GM12873 (cell line): ENCODE results near the gene JAG1.
A peak's percentile ranks its signal among the peaks of the same experiment; 100 is the strongest.

Experiments
- TF ChIP-seq, protein P1 (sequence below): IDR thresholded peaks from 2 replicates; pipeline ENCODE4 v1.5.1; 2012; ENCODE audit warnings: low read depth, mild to moderate bottlenecking, moderate library complexity, low read length, control low read depth; ENCODE audit not compliant: insufficient read depth; ENCODE audit errors: missing control alignments

Gene JAG1

DNA sequence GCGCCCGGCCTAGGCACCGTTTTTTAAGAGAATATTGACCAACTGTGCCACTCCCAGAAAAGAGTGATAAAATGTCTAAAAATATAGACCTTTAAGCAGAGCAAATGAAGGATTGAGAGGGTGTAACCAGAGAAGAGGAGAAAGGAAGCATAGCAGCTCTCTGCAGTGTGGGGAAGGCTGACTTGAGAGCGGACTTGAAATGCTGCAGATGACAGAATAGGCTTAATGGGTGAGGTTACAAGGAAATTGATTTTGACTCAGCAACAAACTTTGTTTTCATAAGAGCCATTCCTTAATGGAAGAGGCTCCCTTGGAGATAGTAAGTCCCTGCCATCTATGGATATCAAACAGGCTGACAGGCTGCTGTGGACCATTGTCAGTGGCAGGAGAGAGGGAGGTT, 7.7 kb upstream of the JAG1 start:
- TF ChIP-seq, protein P1, sequence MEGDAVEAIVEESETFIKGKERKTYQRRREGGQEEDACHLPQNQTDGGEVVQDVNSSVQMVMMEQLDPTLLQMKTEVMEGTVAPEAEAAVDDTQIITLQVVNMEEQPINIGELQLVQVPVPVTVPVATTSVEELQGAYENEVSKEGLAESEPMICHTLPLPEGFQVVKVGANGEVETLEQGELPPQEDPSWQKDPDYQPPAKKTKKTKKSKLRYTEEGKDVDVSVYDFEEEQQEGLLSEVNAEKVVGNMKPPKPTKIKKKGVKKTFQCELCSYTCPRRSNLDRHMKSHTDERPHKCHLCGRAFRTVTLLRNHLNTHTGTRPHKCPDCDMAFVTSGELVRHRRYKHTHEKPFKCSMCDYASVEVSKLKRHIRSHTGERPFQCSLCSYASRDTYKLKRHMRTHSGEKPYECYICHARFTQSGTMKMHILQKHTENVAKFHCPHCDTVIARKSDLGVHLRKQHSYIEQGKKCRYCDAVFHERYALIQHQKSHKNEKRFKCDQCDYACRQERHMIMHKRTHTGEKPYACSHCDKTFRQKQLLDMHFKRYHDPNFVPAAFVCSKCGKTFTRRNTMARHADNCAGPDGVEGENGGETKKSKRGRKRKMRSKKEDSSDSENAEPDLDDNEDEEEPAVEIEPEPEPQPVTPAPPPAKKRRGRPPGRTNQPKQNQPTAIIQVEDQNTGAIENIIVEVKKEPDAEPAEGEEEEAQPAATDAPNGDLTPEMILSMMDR = no peak

DNA sequence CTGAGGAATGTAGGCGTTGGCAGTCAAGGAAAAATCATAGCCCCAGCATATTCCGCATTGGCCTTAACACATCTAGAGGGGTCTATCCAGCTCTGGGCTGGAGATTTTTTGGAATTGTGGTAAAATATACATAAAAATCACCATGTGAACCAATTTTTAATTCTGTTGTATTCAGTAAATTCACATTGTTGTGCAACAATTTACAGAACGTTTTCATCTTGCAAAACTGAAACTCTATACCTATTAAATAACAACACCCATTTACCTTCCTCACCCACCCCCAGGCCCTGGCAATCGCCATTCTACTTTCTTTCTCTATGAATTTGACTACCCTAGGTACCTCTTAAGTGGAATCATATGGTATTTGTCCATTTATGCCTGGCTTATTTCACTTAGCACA, 6.8 kb upstream of the JAG1 start:
- TF ChIP-seq, protein P1 = no peak

DNA sequence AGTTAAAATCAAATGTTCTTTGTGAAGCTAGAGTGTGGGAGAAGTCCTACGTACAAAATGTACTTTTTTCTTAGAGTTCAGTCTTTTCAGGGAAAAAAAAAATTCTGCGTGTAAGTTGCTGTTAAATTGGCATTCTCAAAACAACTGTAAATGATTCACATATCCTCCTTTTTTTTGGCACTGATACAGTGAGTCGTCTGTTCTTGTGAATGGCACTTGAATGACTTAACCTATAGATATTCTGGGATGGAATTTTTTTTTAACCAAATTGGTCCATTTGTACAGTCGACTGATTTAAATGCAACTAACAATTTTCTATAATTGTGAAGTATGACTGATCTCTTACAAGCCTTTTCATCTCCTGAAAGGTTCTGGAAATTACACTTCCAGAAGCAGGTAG, 5.5 kb upstream of the JAG1 start:
- TF ChIP-seq, protein P1 = no peak

DNA sequence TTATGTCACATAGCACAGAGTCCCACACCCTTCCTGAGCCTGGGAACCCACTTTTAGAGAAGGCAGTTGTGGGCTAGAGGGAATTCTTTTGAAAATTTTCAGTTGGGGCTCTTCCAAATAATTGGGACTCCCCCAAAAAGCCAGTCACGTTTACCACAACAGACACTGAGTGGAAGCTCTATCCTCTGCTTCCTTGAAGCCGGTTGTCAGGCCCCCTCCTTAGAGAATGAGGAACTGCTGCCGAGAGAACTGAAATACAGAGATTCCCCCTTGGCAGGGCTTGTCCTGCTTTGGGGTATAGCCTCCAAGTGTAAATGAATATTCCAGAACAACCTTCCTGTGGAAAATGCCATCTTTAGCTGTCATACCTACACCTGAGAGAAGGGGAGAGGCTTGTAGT, 2.7 kb upstream of the JAG1 start:
- TF ChIP-seq, protein P1 = no peak

DNA sequence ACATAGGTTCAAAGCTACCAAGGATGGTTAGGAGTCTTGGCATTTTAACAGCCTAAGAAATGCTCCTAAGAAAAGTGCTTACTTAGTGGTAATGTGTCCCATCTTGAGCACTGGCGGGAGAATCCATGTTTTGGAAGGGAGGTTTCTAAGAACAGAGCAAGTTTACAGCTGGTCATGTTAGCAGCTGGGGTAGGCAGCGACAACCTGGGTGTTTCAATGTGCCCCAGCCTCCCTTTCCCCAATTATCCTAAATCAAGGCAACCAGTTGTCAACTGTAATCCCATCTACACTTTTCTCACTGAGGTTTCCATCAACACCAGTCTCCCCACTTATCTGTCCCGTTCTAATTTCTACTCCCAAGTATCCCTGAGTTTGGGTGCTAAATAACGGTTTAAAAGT, 1.6 kb upstream of the JAG1 start:
- TF ChIP-seq, protein P1 = no peak

DNA sequence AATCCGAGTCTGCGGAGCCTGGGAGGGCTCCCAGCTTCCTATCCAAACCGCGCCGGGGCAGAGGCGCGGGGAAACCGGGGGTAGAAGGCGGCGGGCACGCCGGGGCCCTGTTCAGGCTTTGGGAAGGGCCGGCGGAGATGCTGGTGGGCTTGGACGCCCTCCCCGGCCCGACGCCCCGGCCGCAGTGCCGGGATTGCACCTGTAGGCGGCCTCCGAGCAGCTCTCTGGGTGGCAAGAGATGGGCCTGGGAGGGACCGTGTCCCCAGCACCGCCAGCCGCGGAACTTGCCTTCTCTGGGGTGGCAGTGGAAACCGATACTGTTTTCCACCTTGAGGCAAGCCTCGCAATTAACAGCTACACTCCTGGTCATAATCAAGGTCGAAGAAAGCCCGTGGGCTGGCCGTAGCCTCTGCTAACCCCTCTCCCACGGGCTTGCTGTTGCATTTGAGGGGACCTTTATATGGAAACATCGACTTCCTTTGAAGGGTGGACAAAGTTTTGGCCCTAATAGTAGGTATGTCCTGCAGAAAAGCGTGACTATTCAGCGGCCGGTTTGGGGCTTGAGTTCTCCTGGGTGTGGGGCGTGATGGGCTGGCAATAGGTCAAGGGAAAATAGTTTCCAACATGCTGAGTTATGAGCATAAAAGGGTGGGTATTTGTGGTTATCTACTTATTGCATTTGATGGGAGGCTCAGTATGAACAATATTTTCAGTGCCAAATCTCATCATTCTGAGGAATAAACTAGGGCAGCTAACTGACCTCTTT, 1.1 kb upstream of the JAG1 start:
- TF ChIP-seq, protein P1 = peak; percentile 78

DNA sequence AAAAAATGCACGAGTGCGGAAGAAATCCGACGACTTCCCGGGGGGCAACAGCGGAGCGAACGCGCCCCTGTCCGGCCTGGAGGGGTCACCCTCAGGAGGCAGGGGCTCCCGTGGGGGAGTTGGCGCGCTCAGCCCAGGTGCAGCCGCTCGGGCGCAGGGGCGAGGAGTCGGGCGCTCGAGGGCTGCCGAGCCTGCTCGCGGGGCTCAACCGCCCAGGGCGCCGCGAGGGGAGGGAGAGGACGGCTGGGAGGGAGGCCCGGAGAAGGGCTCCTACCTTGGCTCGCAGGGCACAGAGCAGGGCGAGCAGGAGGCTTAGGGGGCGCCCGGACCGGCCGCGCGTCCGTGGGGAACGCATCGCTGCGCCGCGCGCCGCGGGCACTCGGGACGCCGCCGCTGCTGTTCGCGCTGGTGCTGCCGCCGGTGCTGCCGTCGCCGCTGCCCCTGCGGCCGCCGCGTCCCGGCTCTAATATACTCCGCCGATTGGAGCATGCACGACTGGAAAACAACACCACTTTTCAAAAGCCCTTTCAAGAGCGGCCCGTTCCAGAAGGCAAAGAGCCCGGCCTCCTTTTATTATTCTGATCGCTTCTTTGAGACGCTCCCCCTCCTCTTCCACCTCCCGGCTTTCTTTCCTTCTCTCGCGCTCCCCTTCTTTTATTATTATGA, 490 bp downstream of the JAG1 start:
- TF ChIP-seq, protein P1 = no peak
